GM23338 (cell line): ENCODE data around the gene CPM. TPM values are rescaled to one million over a fixed set of nuclear protein-coding genes. Genes with fewer than 3 reads are reported as not detected.

ENCODE experiments used
- ATAC-seq: fragments of 200-7000 bp; cut with Tn5 transposase; 3 replicates; pipeline ENCODE4 v1.9.1; 2020
- DNase-seq: peaks from one replicate; pipeline ENCODE4 v3.0.0-alpha.2; 2015; ENCODE audit warnings: low spot score
- H2AFZ ChIP-seq: fragments of 200-600 bp; sonication (generic); 2 replicates; pipeline ENCODE4 v1.8.0; 2016; ENCODE audit warnings: antibody characterized with exemption, mild to moderate bottlenecking, moderate library complexity
- H3F3A ChIP-seq: fragments of 200-600 bp; sonication (generic); replicated peaks from 2 replicates; pipeline ENCODE4 v1.8.0; 2017; ENCODE audit warnings: antibody characterized with exemption, mixed run types, low read depth
- H3K27ac ChIP-seq: fragments of 200-600 bp; sonication (generic); 2 replicates; pipeline ENCODE4 v1.6.1; 2016; ENCODE audit warnings: low read depth
- H3K27me3 ChIP-seq: fragments of 200-600 bp; sonication (generic); 2 replicates; pipeline ENCODE4 v1.8.0; 2016; ENCODE audit warnings: mild to moderate bottlenecking, mixed run types, moderate library complexity; ENCODE audit not compliant: insufficient read depth
- H3K36me3 ChIP-seq: fragments of 200-600 bp; sonication (generic); 2 replicates; pipeline ENCODE4 v1.8.0; 2016; ENCODE audit warnings: mild to moderate bottlenecking; ENCODE audit not compliant: insufficient read depth
- H3K4me1 ChIP-seq: fragments of 200-600 bp; sonication (generic); 2 replicates; pipeline ENCODE4 v1.8.0; 2016; ENCODE audit warnings: mild to moderate bottlenecking, moderate library complexity; ENCODE audit not compliant: insufficient read depth
- H3K4me2 ChIP-seq: fragments of 200-600 bp; sonication (generic); 2 replicates; pipeline ENCODE4 v1.7.1; 2017; ENCODE audit warnings: mixed run types
- H3K4me3 ChIP-seq: fragments of 200-600 bp; sonication (generic); 2 replicates; pipeline ENCODE4 v1.6.1; 2016; ENCODE audit warnings: mixed run types
- H3K79me2 ChIP-seq: fragments of 200-600 bp; sonication (generic); replicated peaks from 2 replicates; pipeline ENCODE4 v1.8.0; 2017; ENCODE audit warnings: mild to moderate bottlenecking; ENCODE audit not compliant: insufficient read depth
- H3K9me2 ChIP-seq: fragments of 200-600 bp; sonication (generic); 2 replicates; pipeline ENCODE4 v1.8.0; 2017; ENCODE audit not compliant: insufficient read depth
- H4K20me1 ChIP-seq: fragments of 200-600 bp; sonication (generic); replicated peaks from 2 replicates; pipeline ENCODE4 v1.8.0; 2017; ENCODE audit warnings: mild to moderate bottlenecking; ENCODE audit not compliant: insufficient read depth
- H3K27ac Mint-ChIP-seq: 2 replicates; pipeline ENCODE4 v1.8.0; 2020; ENCODE audit warnings: inconsistent platforms, mild to moderate bottlenecking, moderate library complexity, mixed read lengths
- H3K27me3 Mint-ChIP-seq: 3 replicates; pipeline ENCODE4 v1.8.0; 2022; ENCODE audit warnings: low read depth, mild to moderate bottlenecking, moderate library complexity, mixed read lengths, inconsistent platforms; ENCODE audit not compliant: insufficient read depth, poor library complexity
- H3K36me3 Mint-ChIP-seq: 3 replicates; pipeline ENCODE4 v1.8.0; 2021; ENCODE audit warnings: low read depth, mild to moderate bottlenecking, inconsistent platforms, moderate library complexity, mixed read lengths
- H3K4me1 Mint-ChIP-seq: 3 replicates; pipeline ENCODE4 v1.8.0; 2020; ENCODE audit warnings: mild to moderate bottlenecking, inconsistent platforms, mixed read lengths
- H3K4me3 Mint-ChIP-seq: 3 replicates; pipeline ENCODE4 v1.8.0; 2021; ENCODE audit warnings: moderate library complexity, mild to moderate bottlenecking, inconsistent platforms, mixed read lengths
- H3K9me3 Mint-ChIP-seq: 3 replicates; pipeline ENCODE4 v1.8.0; 2020; ENCODE audit warnings: moderate library complexity, mild to moderate bottlenecking, inconsistent platforms, mixed read lengths
- CREB1 ChIP-seq: fragments of 250-450 bp; sonication (Bioruptor Pico); IDR thresholded peaks from 2 replicates; pipeline ENCODE4 v1.5.0; 2020; ENCODE audit warnings: low read depth, mild to moderate bottlenecking, moderate library complexity
- EZH2 ChIP-seq: fragments of 200-600 bp; sonication (generic); IDR thresholded peaks from one replicate; pipeline ENCODE4 v1.8.0; 2017; ENCODE audit warnings: antibody characterized with exemption, mild to moderate bottlenecking, low read depth; ENCODE audit not compliant: unreplicated experiment
- EZH2phosphoT487 ChIP-seq: fragments of 200-600 bp; sonication (generic); IDR thresholded peaks from one replicate; pipeline ENCODE4 v1.8.1; 2018; ENCODE audit warnings: antibody characterized with exemption; ENCODE audit not compliant: unreplicated experiment
- JUNB ChIP-seq: IDR thresholded peaks from one replicate; pipeline ENCODE4 v1.6.1; 2016; ENCODE audit warnings: antibody characterized with exemption; ENCODE audit not compliant: unreplicated experiment
- NANOG ChIP-seq: IDR thresholded peaks from 2 replicates; pipeline ENCODE4 v1.6.1; 2016; ENCODE audit warnings: antibody characterized with exemption, borderline replicate concordance
- POLR2AphosphoS5 ChIP-seq: IDR thresholded peaks from 2 replicates; pipeline ENCODE4 v1.6.1; 2016; ENCODE audit warnings: antibody characterized with exemption, low read depth
- STAT1 ChIP-seq: IDR thresholded peaks from one replicate; pipeline ENCODE4 v1.6.1; 2016; ENCODE audit warnings: antibody characterized with exemption; ENCODE audit not compliant: unreplicated experiment
- ZNF114 ChIP-seq: fragments of 250-450 bp; sonication (Bioruptor Pico); IDR thresholded peaks from 2 replicates; pipeline ENCODE4 v1.5.0; 2020; ENCODE audit warnings: mild to moderate bottlenecking, moderate library complexity
- ZNF331 ChIP-seq: fragments of 250-450 bp; sonication (Bioruptor Pico); IDR thresholded peaks from 2 replicates; pipeline ENCODE4 v1.5.0; 2020; ENCODE audit warnings: low read depth, mild to moderate bottlenecking, moderate library complexity
- polyA plus RNA-seq: library from polyadenylated mRNA; unstranded; fragments of >200 nt; fragmentation: Nextera tagmentation; extraction: Ambion mirVana; gene quantifications from 2 replicates; pipeline ENCODE4 v1.2.1, GENCODE V29; 2016
- total RNA-seq: library from RNA; depleted of rRNA; stranded (reverse); fragments of >200 nt; shearing (Covaris generic); gene quantifications from 2 replicates; pipeline ENCODE4 v1.2.3, GENCODE V29; 2014
- TF ChIP-seq, protein P1 (sequence below), 2 experiments: fragments of 200-600 bp in 1 of 2; sonication (generic) in 1 of 2; conservative IDR thresholded peaks; 2 replicates each; pipeline versions ENCODE4 v1.5.1 to v1.6.1; 2016 to 2017; ENCODE audit warnings: antibody characterized with exemption in 2 of 2, low read depth in 2 of 2, mild to moderate bottlenecking in 2 of 2, moderate library complexity in 1 of 2
- TF ChIP-seq, protein P2 (sequence below): fragments of 250-450 bp; sonication (Bioruptor Pico); IDR thresholded peaks from 2 replicates; pipeline ENCODE4 v1.5.0; 2020; ENCODE audit warnings: mild to moderate bottlenecking, moderate library complexity
- TF ChIP-seq, protein P3 (sequence below): IDR thresholded peaks from one replicate; pipeline ENCODE4 v1.6.1; 2018; ENCODE audit warnings: antibody characterized with exemption; ENCODE audit not compliant: unreplicated experiment
- TF ChIP-seq, protein P4 (sequence below): IDR thresholded peaks from 2 replicates; pipeline ENCODE4 v1.6.1; 2016; ENCODE audit warnings: antibody characterized with exemption

The CPM gene
- total and polyA plus RNA-seq, 2 experiments from 2014 or later, result 0.37 to 5.8 TPM

DNA sequence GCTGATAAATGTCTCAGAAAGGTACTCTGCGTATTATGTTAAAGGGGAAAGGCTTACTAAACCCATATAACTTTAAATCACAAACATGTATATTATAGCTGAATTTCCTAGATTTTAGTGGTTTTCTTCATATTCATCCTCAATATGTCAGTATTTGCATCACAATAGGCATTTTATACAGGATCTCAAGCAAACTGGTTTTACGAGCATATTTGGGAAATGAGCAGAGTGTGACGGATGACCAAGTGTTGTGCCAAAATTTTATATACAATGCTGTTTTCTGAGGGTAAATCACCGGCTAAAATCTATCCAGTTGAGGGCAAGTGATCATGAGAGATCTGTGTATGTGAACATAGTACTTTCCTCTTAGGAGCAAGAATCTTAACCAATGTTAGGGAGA lies 8.4 kb downstream of the CPM start:
- TF ChIP-seq CREB1 (CRISPR knock-in tag) (no peak), EZH2 (no peak), ZNF114 (CRISPR knock-in tag) (no peak), NANOG (no peak), STAT1 (no peak), JUNB (no peak), POLR2AphosphoS5 (no peak), ZNF331 (CRISPR knock-in tag) (no peak), EZH2phosphoT487 (no peak)
- TF ChIP-seq, protein P1, sequence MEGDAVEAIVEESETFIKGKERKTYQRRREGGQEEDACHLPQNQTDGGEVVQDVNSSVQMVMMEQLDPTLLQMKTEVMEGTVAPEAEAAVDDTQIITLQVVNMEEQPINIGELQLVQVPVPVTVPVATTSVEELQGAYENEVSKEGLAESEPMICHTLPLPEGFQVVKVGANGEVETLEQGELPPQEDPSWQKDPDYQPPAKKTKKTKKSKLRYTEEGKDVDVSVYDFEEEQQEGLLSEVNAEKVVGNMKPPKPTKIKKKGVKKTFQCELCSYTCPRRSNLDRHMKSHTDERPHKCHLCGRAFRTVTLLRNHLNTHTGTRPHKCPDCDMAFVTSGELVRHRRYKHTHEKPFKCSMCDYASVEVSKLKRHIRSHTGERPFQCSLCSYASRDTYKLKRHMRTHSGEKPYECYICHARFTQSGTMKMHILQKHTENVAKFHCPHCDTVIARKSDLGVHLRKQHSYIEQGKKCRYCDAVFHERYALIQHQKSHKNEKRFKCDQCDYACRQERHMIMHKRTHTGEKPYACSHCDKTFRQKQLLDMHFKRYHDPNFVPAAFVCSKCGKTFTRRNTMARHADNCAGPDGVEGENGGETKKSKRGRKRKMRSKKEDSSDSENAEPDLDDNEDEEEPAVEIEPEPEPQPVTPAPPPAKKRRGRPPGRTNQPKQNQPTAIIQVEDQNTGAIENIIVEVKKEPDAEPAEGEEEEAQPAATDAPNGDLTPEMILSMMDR (conservative IDR thresholded peaks at IDR 0.05; ENCODE audit: low read depth in 2 of 2), result no peak
- TF ChIP-seq, protein P2, sequence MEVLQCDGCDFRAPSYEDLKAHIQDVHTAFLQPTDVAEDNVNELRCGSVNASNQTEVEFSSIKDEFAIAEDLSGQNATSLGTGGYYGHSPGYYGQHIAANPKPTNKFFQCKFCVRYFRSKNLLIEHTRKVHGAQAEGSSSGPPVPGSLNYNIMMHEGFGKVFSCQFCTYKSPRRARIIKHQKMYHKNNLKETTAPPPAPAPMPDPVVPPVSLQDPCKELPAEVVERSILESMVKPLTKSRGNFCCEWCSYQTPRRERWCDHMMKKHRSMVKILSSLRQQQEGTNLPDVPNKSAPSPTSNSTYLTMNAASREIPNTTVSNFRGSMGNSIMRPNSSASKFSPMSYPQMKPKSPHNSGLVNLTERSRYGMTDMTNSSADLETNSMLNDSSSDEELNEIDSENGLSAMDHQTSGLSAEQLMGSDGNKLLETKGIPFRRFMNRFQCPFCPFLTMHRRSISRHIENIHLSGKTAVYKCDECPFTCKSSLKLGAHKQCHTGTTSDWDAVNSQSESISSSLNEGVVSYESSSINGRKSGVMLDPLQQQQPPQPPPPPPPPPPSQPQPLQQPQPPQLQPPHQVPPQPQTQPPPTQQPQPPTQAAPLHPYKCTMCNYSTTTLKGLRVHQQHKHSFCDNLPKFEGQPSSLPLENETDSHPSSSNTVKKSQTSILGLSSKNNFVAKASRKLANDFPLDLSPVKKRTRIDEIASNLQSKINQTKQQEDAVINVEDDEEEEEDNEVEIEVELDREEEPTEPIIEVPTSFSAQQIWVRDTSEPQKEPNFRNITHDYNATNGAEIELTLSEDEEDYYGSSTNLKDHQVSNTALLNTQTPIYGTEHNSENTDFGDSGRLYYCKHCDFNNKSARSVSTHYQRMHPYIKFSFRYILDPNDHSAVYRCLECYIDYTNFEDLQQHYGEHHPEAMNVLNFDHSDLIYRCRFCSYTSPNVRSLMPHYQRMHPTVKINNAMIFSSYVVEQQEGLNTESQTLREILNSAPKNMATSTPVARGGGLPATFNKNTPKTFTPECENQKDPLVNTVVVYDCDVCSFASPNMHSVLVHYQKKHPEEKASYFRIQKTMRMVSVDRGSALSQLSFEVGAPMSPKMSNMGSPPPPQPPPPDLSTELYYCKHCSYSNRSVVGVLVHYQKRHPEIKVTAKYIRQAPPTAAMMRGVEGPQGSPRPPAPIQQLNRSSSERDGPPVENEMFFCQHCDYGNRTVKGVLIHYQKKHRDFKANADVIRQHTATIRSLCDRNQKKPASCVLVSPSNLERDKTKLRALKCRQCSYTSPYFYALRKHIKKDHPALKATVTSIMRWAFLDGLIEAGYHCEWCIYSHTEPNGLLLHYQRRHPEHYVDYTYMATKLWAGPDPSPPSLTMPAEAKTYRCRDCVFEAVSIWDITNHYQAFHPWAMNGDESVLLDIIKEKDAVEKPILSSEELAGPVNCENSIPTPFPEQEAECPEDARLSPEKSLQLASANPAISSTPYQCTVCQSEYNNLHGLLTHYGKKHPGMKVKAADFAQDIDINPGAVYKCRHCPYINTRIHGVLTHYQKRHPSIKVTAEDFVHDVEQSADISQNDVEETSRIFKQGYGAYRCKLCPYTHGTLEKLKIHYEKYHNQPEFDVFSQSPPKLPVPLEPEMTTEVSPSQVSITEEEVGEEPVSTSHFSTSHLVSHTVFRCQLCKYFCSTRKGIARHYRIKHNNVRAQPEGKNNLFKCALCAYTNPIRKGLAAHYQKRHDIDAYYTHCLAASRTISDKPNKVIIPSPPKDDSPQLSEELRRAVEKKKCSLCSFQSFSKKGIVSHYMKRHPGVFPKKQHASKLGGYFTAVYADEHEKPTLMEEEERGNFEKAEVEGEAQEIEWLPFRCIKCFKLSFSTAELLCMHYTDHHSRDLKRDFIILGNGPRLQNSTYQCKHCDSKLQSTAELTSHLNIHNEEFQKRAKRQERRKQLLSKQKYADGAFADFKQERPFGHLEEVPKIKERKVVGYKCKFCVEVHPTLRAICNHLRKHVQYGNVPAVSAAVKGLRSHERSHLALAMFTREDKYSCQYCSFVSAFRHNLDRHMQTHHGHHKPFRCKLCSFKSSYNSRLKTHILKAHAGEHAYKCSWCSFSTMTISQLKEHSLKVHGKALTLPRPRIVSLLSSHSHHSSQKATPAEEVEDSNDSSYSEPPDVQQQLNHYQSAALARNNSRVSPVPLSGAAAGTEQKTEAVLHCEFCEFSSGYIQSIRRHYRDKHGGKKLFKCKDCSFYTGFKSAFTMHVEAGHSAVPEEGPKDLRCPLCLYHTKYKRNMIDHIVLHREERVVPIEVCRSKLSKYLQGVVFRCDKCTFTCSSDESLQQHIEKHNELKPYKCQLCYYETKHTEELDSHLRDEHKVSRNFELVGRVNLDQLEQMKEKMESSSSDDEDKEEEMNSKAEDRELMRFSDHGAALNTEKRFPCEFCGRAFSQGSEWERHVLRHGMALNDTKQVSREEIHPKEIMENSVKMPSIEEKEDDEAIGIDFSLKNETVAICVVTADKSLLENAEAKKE (CRISPR knock-in tag), result no peak
- TF ChIP-seq, protein P3, sequence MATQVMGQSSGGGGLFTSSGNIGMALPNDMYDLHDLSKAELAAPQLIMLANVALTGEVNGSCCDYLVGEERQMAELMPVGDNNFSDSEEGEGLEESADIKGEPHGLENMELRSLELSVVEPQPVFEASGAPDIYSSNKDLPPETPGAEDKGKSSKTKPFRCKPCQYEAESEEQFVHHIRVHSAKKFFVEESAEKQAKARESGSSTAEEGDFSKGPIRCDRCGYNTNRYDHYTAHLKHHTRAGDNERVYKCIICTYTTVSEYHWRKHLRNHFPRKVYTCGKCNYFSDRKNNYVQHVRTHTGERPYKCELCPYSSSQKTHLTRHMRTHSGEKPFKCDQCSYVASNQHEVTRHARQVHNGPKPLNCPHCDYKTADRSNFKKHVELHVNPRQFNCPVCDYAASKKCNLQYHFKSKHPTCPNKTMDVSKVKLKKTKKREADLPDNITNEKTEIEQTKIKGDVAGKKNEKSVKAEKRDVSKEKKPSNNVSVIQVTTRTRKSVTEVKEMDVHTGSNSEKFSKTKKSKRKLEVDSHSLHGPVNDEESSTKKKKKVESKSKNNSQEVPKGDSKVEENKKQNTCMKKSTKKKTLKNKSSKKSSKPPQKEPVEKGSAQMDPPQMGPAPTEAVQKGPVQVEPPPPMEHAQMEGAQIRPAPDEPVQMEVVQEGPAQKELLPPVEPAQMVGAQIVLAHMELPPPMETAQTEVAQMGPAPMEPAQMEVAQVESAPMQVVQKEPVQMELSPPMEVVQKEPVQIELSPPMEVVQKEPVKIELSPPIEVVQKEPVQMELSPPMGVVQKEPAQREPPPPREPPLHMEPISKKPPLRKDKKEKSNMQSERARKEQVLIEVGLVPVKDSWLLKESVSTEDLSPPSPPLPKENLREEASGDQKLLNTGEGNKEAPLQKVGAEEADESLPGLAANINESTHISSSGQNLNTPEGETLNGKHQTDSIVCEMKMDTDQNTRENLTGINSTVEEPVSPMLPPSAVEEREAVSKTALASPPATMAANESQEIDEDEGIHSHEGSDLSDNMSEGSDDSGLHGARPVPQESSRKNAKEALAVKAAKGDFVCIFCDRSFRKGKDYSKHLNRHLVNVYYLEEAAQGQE, result no peak
- TF ChIP-seq, protein P4, sequence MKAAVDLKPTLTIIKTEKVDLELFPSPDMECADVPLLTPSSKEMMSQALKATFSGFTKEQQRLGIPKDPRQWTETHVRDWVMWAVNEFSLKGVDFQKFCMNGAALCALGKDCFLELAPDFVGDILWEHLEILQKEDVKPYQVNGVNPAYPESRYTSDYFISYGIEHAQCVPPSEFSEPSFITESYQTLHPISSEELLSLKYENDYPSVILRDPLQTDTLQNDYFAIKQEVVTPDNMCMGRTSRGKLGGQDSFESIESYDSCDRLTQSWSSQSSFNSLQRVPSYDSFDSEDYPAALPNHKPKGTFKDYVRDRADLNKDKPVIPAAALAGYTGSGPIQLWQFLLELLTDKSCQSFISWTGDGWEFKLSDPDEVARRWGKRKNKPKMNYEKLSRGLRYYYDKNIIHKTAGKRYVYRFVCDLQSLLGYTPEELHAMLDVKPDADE, result no peak
- Histone ChIP-seq H3K79me2 (no peaks in the 10 kb centered on the region), H4K20me1 (no peaks in the 10 kb centered on the region), H3K4me2 (no peak overlapping the region), H3F3A (no peaks in the 10 kb centered on the region), H3K36me3 (no peaks in the 10 kb centered on the region), H3K4me1 (no peaks in the 10 kb centered on the region), H3K9me2 (no peaks in the 10 kb centered on the region), H3K4me3 (no peak overlapping the region), H3K27ac (no peak overlapping the region), H2AFZ (no peak overlapping the region; the same call in 1 of the 2 replicates), H3K27me3 (no peaks in the 10 kb centered on the region)
- Mint-ChIP-seq H3K9me3 (peaks cover 10% of the 10 kb centered on the region; the same call in 2 of the 3 replicates), H3K27me3 (no peaks in the 10 kb centered on the region), H3K36me3 (no peaks in the 10 kb centered on the region), H3K4me3 (no peak overlapping the region), H3K27ac (no peak overlapping the region), H3K4me1 (no peaks in the 10 kb centered on the region)
- no peak for ATAC-seq
- DNase-seq, result no peak
